Stimulated activated CD4-positive, alpha-beta T cell treated with anti-CD3 and anti-CD28 coated beads, Interleukin-12 subunit alpha, Interleukin-12 subunit beta, amount 100 ng/mL, for 48 hours (primary cell): ENCODE data around the gene PRIMA1.

Experiments
- DNase-seq, 3 donors: peaks; one replicate each; pipeline ENCODE4 v3.0.0-alpha.2; 2020; ENCODE audit warnings: low read depth in 2 of 3, low spot score in 1 of 3

The PRIMA1 gene

DNA sequence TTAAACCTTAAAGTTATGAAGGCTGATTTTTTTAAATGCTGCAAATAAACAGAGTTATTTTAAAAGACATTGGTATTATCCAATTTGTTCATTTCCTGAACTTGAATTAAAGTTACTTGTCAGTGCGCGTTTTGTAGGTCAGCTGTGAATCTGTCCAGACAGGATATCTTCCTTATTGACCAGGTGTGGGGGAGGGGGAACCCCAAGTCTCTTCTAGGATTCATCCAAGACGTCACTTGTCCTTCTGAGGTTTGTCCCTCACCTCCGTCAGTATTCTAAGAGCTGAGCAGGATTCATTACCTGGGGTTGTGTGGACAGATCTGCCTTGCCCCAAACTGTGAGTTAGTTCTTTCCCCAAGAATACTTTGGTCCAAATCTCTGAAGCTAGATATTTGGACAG lies 8.8 kb upstream of the PRIMA1 start:
- no peak for DNase-seq

DNA sequence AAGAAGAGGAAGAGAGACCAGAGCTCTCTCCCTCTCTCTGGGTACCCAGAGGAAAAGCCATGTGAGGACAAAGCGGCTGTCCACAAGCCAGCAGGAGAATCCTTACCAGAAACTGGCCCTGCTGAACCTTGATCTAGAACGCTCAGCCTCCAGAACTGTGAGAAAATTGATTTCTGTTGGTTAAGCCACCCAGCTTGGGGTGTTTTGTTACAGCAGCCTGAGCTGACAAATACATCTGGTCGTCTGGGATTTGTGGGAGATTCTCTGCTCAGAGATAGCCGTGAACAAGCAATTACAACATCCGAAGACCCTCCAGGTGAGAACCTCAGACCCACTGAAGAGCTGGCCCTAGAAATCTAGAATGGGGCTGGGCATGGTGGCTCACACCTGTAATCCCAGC lies 6.5 kb upstream of the PRIMA1 start:
- no peak for DNase-seq

DNA sequence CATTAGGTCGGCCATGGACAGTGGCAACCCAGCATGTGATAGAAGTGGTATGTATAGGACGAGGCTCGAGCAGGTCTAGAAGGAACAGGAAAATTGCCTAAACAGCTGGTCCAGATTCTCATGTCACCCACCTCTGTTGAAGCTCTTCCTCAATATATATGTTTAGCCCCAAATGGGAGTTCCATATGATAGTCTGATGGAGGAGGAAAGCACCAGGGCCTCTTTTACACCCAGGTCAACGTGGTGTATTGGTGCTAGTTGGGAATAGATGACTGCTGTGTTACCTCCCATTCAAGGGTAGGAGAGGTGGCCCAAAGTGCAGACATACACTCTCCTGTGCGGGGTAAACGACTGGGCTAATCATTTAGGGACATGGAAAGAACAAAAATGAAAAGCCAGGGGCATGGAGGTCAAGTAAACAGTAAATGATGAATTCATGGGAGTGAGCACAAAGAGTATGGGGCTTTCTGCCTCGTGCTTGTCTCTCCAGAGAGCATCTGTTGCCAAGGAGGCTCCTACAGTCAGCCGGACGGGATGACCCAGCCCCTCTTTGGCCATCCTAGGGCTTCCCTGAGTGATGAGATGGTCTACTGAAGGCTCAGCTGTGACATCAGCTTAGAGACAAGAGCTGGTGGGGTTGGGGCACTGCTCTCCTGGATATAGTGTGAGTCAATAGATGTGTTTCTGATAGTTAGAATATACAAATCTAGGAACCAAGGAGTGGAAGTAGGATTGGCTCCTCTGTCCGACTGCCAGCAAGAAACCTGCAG lies 5.5 kb upstream of the PRIMA1 start:
- DNase-seq, result no peak

GRCh38 chr14:93792391-93792790 lies 4.1 kb upstream of the PRIMA1 start:
- no peak for DNase-seq

DNA sequence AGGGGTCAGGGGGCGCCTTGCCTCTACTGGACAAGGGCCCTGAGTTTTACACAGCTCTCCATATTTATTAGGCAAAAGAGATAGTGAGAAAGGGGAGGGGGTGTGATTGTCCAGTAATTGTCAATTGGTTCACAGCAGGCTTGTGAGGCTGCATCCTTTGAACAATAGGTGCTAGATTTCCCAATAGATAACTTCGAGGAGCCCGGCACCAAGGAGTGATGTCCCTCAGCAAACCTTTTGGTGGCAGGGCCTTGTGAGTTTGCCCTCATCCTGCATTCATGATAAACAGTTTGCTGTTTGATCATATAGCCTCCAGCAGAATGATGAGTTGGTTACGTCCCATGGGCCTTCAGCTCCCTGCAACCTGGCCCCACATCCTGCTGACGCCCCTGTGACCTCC lies 2.7 kb upstream of the PRIMA1 start:
- no peak for DNase-seq

DNA sequence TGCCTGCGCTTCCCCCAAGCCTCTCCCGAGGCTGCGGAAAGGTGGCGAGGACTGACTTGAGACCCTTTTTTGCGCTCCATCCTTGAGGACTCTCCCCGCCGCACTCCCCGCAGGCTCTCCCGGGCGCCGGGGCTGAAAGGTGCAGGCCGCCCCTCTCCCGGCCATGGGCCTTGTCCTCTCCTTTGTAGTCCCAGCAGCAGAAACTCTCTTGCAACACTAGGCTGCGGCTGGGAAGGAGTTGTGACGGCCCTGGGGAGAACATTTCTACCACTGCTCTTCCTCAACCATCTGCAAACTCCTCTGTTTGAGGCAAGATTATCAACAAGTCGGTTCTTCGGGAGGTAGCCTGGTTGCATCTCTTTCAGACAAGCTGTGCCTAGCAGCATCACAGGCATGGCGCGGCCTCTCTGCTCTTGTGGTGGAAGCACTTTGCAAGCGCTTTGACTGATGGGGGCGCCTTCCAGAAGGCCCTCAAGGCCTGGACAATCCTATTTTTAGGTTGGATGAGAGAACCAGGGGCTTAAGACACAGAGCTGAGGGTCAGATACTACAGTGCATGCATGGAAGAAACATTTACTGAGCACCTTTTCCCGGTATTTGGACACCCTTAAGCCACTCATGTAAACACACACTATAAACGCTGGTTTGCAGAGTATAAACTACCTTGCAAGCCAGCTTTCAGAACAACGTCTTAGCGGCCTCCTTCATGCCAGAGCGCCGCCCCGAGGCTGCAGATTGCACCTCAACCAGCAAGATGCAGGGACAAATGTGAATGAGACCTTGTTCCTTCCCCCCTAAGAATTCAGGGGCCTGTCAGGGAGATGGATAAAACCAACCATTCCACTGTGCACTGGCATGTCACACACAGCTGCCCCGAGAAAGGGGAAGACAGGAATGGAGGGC lies 1.2 kb upstream of the PRIMA1 start:
- no peak for DNase-seq

GRCh38 chr14:93788543-93789227 lies 400 bp upstream of the PRIMA1 start:
- DNase-seq, result no peak

GRCh38 chr14:93787465-93788292 lies 606 bp downstream of the PRIMA1 start:
- no peak for DNase-seq

DNA sequence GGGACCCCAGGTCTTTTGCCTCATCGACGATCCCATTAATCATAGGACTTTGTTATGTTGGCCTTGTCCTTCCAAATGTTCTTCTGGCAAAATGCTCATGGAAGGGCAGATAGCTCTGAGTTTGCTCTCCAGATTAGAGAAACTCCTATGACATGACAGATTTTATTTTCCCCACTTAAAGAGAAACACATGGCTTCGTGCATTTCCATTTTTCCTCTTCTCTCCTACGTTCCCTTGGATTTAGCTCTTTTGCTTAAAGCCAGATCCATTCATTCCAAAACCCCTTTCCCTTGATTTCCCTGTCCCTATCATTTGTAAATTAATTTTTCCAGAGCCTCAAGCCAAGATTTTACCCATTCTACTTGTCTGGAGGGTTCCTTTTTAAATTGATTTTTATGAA lies 2.9 kb downstream of the PRIMA1 start:
- no peak for DNase-seq

DNA sequence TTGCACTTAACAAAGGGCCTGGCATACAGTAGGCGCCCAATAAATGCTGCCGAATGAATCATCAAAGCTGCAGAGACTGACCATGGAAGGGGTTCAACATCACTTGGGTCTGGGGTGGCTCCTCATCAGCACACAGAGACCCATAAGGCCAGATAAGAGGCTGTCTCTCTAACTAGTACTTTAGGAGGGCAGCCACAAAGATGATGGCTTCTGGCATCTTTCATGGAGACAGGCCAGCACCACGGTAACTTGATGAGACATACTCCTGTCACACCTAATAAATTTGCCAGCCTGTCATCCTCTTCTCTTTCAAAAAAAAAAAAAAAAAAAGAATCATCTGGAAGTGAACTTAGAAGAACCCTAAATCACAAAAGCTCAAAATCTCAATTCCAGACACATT lies 3.4 kb downstream of the PRIMA1 start:
- no peak for DNase-seq

GRCh38 chr14:93780813-93781400 lies 7.4 kb downstream of the PRIMA1 start:
- no peak for DNase-seq

- no peak for DNase-seq
Observed at GRCh38 chr14:93778856-93779629, 9.2 kb downstream of the PRIMA1 start.

GRCh38 chr14:93778453-93778852 lies 9.8 kb downstream of the PRIMA1 start:
- no peak for DNase-seq

GRCh38 chr14:93775744-93776143 lies 12.5 kb downstream of the PRIMA1 start:
- no peak for DNase-seq

DNA sequence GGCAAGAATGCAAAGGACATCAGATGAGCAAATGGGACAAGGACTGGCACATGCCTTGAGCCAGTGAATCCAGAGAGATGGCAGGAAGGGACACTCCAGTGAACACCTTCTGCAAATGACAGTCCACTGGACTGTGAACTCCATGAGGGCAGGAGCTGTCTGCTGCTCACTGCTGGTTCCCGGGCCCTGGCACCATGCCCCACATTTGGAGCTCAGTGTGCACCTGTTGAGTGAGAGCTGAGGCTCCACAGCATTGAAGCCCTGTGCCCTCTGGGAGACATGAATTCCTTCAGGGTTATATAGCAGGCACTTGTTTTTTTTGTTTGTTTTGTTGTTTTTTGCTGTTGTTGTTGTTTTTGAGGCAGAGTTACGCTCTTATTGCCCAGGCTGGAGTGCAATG lies 13.1 kb downstream of the PRIMA1 start:
- DNase-seq, result no peak

- DNase-seq, result no peak
Observed at GRCh38 chr14:93772263-93772662, 16.0 kb downstream of the PRIMA1 start.

- DNase-seq, result no peak
Observed at GRCh38 chr14:93765970-93766369, 22.3 kb downstream of the PRIMA1 start.

GRCh38 chr14:93765155-93765554 lies 23.1 kb downstream of the PRIMA1 start:
- no peak for DNase-seq

DNA sequence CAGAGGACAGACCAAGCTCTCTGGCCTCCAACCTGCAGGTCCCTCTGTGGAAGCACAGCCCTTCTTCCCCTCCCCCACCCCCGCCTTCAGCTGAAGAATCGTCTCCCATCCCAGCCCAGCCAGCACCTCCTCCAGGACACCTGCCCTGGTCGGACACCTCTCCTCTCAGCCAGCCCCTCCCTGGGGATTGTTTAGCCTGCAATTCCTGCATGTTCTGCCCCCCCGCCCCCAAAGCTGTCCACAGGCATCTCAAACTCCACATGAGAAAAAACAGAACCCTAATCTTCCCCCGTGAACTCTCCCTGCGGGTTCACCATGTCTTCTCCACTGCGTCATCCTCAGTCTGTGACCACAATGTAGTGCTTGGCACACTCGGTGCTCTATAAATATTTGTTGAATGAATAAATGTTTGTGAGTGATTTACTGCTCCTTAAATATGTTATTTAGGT lies 24.1 kb downstream of the PRIMA1 start:
- no peak for DNase-seq
